ENCODE measurements around the gene RNU2-1. TPM values are rescaled to one million over a fixed set of nuclear protein-coding genes. Genes with fewer than 3 reads are reported as not detected.

RNU2-1 gene
- total and polyA plus RNA-seq, 2 experiments from 2014 or later = not detected

DNA sequence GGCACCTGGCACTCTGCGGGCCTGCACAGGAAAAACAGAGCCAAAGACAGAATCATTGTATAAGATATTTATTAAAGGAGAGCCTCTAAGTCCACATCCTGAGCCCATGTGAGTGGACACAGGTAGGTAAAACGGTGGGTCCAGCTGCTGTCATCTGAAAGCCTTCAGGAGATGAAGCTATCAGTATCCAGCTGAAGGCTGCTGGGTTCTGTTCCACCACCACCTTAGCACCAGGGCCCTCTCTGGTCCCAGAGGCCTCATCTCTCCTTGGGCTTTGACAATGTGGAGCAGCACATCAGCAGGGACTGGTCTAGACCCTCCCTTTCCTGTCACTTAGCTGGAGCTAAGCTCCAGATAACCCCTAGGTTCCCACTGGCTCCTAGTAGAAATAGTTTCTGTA, 14.8 kb downstream of the RNU2-1 start:
- no peaks in the 10 kb centered on the region for H4K20me1 ChIP-seq (ENCODE audit: insufficient read depth, poor library complexity, severe bottlenecking)
- H3K36me3 ChIP-seq (replicated peaks; ENCODE audit: insufficient read depth, low read depth) = no peaks in the 10 kb centered on the region
- TF ChIP-seq, protein P1, sequence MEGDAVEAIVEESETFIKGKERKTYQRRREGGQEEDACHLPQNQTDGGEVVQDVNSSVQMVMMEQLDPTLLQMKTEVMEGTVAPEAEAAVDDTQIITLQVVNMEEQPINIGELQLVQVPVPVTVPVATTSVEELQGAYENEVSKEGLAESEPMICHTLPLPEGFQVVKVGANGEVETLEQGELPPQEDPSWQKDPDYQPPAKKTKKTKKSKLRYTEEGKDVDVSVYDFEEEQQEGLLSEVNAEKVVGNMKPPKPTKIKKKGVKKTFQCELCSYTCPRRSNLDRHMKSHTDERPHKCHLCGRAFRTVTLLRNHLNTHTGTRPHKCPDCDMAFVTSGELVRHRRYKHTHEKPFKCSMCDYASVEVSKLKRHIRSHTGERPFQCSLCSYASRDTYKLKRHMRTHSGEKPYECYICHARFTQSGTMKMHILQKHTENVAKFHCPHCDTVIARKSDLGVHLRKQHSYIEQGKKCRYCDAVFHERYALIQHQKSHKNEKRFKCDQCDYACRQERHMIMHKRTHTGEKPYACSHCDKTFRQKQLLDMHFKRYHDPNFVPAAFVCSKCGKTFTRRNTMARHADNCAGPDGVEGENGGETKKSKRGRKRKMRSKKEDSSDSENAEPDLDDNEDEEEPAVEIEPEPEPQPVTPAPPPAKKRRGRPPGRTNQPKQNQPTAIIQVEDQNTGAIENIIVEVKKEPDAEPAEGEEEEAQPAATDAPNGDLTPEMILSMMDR (IDR thresholded peaks at IDR 0.05; ENCODE audit: poor library complexity) = no peak
- TF ChIP-seq EZH2phosphoT487 (IDR thresholded peaks at IDR 0.05; ENCODE audit: low read depth, severe bottlenecking, unreplicated experiment) (no peak), EZH2 (IDR thresholded peaks at IDR 0.05; ENCODE audit: borderline replicate concordance) (no peak)
- H3K4me1 ChIP-seq (ENCODE audit: insufficient read depth) = peaks cover 15% of the 10 kb centered on the region
- no peak for DNase-seq (ENCODE audit: low spot score)
- H2AFZ ChIP-seq = no peak overlapping the region
- H3K27ac ChIP-seq = no peak overlapping the region
- WGBS (ENCODE audit: low lambda C conversion rate, missing lambda C conversion rate) = 91% methylated on average over 2 of the region's 2 CpGs
- H3K9me3 ChIP-seq (ENCODE audit: low read depth) = no peaks in the 10 kb centered on the region
- H3K79me2 ChIP-seq = no peaks in the 10 kb centered on the region
- H3K4me2 ChIP-seq = no peak overlapping the region
- H3K4me3 ChIP-seq = no peak overlapping the region
- no peaks in the 10 kb centered on the region for H3K27me3 ChIP-seq
- no peaks in the 10 kb centered on the region for H3K9me2 ChIP-seq (replicated peaks; ENCODE audit: insufficient read depth)

DNA sequence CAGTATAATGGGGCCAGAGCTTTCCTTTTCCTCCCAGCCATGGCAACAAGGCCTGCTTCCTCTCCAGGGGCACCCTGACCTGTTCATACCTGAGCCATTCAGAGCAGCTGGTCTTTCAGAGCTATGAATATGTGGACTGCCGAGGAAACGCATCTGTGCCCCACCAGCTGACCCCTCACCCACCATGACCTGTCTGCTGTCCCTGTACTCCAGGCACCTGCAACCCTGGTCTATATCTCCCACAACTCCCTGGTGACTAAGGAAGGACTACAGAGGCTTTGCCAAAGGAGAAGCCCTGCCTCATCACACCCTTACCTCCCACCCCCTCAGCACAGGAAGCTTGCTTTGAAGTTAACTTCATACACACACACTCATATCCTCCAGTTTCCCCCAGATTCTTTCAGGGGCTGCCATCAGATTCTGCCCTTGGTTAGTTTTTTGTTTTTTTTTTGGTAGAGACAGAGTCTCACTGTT, 16.1 kb downstream of the RNU2-1 start:
- Histone ChIP-seq H3K4me1 (ENCODE audit: insufficient read depth) (peaks cover 18% of the 10 kb centered on the region), H3K9me3 (ENCODE audit: low read depth) (no peaks in the 10 kb centered on the region), H3K27ac (peak overlapping the region; percentile 63), H3K4me2 (no peak overlapping the region), H4K20me1 (ENCODE audit: insufficient read depth, poor library complexity, severe bottlenecking) (no peaks in the 10 kb centered on the region), H3K4me3 (no peak overlapping the region), H3K36me3 (replicated peaks; ENCODE audit: insufficient read depth, low read depth) (no peaks in the 10 kb centered on the region), H3K9me2 (replicated peaks; ENCODE audit: insufficient read depth) (no peaks in the 10 kb centered on the region), H3K27me3 (no peaks in the 10 kb centered on the region), H3K79me2 (peaks cover 3% of the 10 kb centered on the region), H2AFZ (no peak overlapping the region)
- no peak for TF ChIP-seq EZH2phosphoT487 (IDR thresholded peaks at IDR 0.05; ENCODE audit: low read depth, severe bottlenecking, unreplicated experiment)
- no peak for TF ChIP-seq EZH2 (IDR thresholded peaks at IDR 0.05; ENCODE audit: borderline replicate concordance)
- TF ChIP-seq, protein P1 (IDR thresholded peaks at IDR 0.05; ENCODE audit: poor library complexity) = no peak
- no peak for DNase-seq (ENCODE audit: low spot score)
- 83% methylated on average over 2 of the region's 2 CpGs for WGBS (ENCODE audit: low lambda C conversion rate, missing lambda C conversion rate)

DNA sequence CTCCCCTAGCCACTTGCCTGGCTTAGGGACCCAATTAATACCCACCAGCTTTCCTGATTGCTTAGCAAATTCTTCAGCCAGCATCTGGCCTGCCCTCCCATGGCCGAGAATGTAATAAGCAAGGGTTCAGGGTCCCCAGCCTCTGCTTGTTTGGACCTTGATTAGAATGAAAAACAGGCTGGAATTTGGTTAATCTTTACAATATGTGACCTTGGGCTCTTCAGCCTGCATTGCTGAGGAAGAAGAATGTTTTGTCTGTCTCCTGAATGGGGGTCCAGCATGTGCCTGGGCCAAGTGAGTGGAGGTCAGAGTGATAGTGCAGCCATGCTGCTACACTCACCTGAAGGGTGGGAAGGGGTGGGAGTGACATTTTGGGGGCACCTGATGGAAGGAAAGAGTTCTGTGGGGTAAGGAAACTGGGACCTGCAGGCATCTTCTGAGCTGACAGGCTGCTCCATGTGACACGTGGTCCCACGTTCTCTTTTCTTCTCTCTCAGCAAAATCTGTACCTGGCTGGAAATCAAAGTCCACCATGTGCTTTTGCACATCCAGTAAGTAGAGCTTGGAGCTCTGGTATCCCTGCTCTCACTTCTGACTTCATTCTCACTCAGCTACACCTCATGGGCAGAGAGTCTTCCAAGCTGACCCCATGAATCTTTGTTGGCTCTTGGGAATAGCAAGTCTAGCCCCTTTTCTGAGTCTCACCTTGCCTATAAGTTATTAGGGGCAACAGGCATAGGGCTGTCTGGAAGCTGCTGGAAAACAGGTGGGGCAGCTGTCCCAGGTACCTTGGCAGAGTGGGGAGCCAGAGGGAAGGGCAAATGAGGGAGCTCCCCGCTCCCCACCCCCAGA, 16.8 kb downstream of the RNU2-1 start:
- H2AFZ ChIP-seq = no peak overlapping the region
- peak overlapping the region; percentile 3 for H3K4me2 ChIP-seq
- no peaks in the 10 kb centered on the region for H3K36me3 ChIP-seq (replicated peaks; ENCODE audit: insufficient read depth, low read depth)
- peak; percentile 56 for DNase-seq (ENCODE audit: low spot score)
- H3K9me3 ChIP-seq (ENCODE audit: low read depth) = no peaks in the 10 kb centered on the region
- H3K4me3 ChIP-seq = no peak overlapping the region
- H3K27me3 ChIP-seq = no peaks in the 10 kb centered on the region
- H3K27ac ChIP-seq = peak overlapping the region; percentile 64
- no peaks in the 10 kb centered on the region for H3K9me2 ChIP-seq (replicated peaks; ENCODE audit: insufficient read depth)
- peaks cover 22% of the 10 kb centered on the region for H3K4me1 ChIP-seq (ENCODE audit: insufficient read depth)
- 79% methylated on average over 4 of the region's 4 CpGs for WGBS (ENCODE audit: low lambda C conversion rate, missing lambda C conversion rate)
- TF ChIP-seq, protein P1 (IDR thresholded peaks at IDR 0.05; ENCODE audit: poor library complexity) = no peak
- TF ChIP-seq EZH2 (IDR thresholded peaks at IDR 0.05; ENCODE audit: borderline replicate concordance) = no peak
- no peak for TF ChIP-seq EZH2phosphoT487 (IDR thresholded peaks at IDR 0.05; ENCODE audit: low read depth, severe bottlenecking, unreplicated experiment)
- H3K79me2 ChIP-seq = peaks cover 4% of the 10 kb centered on the region
- H4K20me1 ChIP-seq (ENCODE audit: insufficient read depth, poor library complexity, severe bottlenecking) = no peaks in the 10 kb centered on the region

Data from hepatocyte (in vitro differentiated cells).